GM11168 (cell line): ENCODE results near the gene OPCML.

ENCODE experiments used
- in situ Hi-C: fragments of 300-500 bp; cut with MboI; formaldehyde crosslinking; loops from one replicate; pipeline ENCODE4 v1.12.0; 2022; ENCODE audit warnings: low sequenced_read_pairs; ENCODE audit not compliant: unreplicated experiment

The OPCML gene

DNA sequence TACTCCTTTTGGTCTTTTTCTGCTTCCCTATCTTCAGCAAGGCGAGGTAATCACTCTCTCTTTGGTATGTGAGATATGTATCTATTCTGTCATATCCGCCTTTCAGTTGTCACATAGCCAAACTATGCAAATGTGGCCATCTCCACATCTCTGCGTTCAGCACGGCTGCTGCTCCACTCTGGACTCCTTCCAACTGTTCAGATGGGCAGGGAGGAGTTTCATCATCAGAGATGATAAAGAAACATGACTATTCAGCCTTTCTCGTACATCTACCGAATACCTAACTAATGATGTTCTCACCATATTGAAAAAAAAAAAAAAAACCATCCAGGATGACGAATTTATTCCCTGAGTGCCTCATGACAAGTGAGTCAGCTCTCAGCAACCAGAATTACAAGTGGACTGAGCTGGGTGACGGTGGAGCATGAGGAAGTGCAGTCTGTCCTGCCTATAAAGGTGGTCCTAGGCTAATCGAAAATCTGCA, 899.6 kb downstream of the OPCML start:
- in situ Hi-C loops, result no loop called here

DNA sequence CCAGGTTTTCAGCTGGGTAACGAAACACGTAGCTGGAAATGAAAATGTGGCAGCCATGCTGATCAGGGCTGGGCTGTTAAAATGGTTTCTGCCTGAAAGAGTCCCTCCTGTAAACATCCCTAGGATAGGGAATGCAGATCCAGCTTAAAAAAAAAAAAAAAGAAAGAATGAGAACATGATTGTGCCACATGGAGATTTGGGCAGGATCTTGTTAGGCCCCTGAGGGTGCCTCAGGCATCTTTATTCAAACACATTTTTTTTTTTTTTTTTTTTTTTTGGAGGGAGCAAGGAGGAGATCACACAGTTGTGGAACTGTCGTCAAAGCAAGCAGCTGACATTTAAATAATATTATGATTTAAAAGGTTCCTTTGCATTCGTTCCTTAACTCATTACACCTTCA, 900.3 kb downstream of the OPCML start:
- in situ Hi-C loops, result no loop called here

DNA sequence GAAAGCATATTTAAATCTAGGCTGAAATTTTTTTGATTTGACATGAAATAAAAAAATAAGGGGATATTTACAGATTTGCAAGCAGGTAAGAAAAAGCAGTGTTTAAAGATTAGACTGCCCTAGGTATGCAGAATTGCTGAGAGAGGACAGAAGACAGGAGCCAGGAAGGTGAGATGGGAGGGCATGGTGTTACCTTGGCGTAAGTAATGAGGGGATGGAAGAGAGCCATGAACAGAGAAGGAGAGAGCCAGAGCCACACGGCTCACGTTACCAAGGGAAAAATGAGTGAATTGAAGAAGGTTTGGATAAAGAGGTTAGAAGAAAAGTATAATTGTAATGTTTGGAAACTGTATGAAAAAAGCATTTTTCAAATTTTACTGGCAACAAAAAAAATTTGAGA, 904.3 kb downstream of the OPCML start:
- in situ Hi-C loops, result no loop called here

DNA sequence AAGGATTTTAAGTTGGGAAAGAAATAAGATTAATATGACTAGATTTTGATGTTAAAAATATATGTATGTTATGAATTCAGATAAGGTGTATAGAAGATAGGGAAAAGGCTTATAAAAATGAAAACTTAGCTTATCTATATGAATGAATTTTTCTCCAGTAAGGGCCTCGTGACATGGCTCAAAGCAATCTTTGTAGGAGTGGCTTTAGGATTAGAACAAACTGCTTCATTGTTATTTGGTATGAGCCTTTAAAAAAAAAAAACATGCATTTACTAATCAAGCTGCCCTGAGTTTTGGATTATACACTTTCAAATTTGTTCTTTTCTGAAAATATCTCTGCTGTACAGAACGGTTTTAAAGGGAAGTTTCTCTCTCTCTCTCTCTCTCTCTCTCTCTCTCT, 905.9 kb downstream of the OPCML start:
- in situ Hi-C loops, result no loop called here

DNA sequence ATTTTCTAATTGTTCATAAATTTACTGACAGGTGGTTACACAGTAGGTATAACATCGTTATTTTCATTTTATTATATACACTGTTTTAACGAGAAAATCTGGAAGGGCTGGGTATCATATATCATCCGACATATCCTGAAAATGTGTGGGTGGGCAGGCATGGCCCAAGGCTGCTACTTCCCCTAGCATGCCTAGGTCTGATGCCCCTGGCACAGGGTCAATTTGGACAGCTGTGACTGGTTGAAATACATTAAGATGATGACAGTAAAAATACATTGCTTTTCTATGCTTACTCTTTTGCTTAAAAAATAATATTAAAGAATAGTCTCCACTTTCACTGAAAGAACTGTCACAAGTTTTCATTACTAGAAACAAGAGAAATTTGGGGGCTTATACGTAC, 908.8 kb downstream of the OPCML start:
- in situ Hi-C loops, result no loop called here

DNA sequence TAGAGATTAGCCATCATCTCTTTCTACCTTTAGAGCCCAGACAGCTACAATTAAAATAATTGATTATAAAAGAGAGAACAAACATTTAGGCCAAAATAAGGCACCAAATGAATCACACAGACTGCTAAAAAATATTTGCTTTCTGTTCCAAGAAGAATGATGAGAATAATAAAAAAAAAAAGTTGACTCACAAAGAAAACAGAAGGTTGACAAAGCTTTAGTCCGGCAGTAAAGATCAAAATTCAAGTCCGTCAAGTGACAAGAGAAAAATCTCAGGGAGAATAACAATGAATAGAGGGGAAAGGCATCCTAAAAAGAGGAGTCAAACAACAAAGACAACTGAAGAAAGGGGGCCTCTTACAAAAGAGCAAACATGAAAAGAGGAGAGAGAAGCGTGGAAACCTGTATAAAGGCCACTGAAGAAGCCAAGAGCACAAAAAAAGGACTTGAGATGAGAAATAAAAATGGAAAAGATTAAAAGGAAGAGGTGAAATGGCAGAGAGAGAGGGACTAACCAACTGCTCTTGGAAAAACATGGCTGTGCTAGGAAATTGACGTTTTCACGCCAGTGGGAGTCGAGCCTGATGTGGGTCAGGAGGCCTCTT, 910.2 kb downstream of the OPCML start:
- in situ Hi-C loops, result no loop called here

DNA sequence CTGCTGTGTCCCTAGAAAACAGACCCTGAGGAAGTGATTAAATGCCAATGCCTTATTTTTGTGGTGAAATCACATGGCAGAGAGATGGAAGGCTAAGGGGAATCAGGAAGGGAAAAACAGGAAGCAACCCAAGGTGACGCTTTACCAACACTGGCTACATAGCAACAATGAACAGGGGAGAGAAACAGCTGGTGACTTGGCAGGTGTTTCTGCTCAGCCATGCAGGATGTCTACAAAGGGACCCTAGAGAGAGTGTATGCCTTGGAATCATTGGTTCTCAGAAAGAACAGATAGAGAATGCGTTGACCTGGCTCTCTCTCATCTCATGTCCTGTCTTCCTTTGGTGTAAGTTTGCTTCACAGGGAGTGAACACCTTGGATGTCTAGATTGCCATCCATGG, 911.9 kb downstream of the OPCML start:
- in situ Hi-C loops, result no loop called here

DNA sequence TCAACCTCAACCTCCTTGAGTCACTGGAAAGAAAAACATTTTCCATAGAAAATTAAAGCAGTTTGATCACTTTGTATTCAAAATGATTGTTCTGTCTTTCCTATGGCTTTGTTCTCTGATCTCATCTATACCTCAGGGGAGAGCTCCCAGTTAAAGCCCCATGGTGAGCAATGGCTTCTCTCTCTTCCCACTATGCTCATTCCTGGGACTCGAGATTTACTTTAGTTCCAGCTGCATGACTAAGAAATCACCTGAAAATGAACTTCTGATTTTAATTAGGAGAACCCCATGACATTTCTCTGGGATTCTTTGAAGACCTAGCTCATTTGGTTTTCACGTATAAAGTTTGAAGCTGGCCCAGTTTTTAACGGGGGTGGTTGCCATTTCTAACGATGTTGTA, 921.5 kb downstream of the OPCML start:
- in situ Hi-C loops, result no loop called here

DNA sequence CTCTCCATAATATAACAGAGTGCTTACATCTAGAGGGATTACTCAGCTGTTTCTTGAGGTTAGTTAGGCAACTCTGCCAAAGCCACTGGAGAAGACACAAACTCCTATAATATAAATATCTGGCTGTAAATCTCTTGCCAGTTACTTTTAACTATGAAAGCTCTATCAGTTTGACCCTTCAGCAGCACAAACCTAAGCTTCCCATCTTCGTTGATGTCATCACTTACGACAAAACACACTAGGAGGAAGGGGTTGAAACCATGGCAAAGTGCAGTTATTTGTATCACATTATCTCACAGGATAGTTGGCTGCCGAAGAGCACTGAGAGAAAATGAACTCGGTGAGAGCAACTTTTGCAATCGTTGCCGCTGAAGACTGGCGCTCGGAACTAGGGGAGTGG, 922.1 kb downstream of the OPCML start:
- in situ Hi-C loops, result no loop called here

DNA sequence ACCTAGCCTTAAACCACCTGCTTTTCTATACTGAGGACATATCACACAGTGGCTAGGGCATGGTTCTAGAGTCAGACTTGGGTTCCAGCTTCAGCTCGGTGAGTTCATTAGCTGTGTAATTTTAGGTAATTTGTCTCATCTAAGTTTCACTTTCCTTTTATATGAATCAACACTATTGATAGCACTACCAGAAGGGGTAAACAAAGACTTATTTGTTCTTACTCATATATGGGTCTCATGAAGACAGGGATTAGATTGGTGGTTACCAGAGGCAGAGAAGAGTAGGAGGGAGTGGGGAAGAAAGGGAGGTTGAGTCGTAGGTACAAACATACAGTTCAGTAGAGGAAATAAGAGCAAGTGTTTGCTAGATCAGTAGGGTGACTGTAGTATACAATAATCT, 924.7 kb downstream of the OPCML start:
- in situ Hi-C loops, result no loop called here

DNA sequence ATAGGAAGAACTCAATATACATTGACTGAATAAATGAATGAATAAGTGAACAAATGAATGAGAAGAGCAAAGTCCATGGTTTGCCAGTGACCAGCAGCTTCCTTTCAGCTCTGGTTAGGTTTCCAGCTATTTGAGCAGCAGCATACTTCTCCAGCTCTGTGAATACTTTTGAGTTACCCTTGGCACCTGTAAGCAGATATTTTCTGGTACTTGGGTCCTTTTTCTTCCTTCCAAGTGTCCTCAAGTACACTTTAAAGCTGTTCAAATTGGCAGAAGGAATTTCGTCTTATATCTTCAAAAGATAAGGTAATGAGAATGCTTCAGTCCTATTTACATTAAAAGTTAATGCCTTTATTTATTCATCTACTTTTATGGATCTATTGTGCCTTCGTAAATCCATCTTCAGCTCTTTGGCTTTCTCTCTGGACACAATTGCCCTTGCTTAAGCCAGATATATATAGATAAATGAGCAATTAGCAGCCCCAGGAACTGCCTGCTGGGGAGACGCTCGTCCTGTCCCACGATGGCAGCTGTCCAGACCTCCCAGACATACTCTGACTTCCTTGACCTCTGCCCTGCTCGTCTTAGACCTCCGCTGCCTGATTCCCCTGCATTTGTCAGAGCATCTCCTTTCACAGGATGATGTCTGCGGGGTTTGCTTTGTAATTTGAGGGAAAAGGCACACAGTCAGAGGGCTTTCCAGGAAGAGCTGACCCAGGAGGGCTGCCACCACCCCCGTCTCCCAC, 926.3 kb downstream of the OPCML start:
- in situ Hi-C loops, result no loop called here

DNA sequence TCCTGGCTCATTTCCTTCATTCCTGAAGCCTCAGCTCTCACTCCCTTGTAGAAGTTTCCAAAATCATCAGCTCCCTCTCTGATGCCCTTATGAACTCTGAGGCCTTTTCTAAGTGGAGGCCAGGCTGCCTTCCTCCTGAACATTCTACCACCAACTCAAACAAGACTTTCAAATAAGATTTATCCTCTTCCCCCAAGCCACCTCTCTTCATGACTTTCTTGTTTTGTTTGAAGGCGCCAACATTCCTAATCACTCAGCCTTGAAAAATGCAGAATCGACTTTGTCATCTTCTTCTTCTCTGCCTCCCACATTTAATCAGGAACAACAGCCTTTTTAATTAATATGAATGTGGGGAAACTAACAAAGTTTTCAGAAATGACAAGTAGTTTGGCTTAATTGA, 927.9 kb downstream of the OPCML start:
- in situ Hi-C loops, result no loop called here

DNA sequence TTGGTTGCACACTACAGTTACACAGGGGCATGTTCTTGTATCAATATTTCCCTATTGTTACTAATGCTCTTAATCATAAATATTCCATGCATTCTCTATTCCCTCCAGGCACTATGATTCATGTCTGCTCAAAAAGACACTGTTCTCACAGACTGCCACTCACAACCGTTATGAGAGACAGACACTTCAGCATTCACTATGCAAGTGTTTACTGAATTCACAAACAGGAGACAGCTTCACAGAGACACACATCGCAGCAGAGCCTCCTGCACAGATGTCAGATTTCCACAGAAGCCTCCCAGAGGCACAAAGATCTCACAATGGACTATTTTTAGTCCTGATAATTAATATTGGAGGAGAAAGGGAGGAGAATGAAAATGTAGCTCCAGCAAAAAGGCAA, 930.4 kb downstream of the OPCML start:
- in situ Hi-C loops, result no loop called here

DNA sequence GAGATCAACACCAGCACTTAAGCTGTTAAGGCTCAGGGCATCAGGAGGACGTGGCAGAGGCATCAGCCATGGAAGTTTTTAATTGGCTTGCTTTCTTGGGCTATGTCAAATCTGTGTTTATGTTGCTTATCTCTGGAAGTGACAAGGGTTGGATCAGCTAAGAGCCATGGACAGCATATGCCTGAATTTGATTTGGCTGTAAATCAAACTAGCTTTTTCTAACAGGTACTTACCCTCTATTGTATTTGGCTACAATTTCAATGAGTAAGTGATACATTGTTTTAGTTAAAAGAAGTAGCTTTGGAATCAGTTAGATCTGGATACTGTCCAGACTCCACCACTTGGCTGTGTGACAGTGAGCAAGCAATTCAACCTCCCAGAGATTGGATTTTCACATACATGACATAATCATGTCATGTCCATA, 936.6 kb downstream of the OPCML start:
- in situ Hi-C loops, result no loop called here

DNA sequence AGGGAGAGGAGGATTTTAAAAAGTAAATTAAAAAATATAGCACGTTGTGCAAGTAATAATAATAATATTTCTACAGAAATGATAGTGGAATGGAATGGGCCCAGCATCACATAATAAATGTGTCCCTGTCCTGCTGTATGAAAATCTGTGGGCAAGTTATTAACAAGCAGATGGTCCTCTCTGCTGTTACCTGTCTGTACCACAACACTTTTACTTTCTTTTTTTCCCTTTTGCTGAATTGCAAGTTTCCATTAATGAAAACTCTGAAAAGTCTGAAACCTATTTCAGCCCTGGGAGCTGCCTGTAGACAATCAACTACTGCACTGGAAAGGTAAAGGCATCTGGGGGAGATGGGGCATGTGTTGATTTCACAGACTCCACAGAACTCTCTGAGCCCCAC, 937.1 kb downstream of the OPCML start:
- in situ Hi-C loops, result no loop called here

DNA sequence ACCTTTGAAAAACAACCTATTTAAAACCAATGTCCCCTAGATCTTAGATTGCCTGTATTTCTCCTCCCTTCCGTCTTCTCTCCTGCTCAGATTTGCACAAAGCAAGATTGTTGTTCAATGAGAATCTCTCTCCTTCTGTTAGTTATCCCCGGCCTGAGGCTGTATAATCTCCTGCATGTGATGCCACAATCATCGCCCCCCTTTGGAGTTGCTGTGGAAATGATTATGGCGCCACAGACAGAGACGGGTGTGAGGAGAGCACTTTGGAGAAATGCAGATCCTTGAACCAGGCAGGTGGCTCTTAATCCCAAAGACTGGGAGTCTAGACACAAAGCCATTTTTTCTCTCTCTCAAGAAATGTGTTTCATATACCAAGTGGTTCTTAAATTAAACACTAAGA, 941.3 kb downstream of the OPCML start:
- in situ Hi-C loops, result no loop called here

DNA sequence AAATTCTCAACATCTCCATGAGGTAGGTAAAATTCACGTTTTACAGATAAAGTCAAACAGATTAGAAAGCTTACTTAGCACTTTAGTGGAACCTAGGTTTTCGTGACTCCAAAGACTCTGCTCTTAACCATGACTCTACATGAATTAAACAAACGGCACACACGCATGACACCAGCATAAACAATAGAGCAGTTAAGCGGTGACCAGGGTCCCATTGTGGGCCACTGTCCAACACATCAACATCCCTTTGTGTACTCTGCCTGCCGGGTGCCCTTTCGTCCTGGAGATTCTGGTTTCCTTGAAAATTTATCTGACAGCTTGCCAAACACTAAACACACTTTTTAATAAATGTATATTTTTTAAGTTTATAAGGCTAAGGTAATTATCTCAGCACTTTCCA, 941.7 kb downstream of the OPCML start:
- in situ Hi-C loops, result no loop called here

DNA sequence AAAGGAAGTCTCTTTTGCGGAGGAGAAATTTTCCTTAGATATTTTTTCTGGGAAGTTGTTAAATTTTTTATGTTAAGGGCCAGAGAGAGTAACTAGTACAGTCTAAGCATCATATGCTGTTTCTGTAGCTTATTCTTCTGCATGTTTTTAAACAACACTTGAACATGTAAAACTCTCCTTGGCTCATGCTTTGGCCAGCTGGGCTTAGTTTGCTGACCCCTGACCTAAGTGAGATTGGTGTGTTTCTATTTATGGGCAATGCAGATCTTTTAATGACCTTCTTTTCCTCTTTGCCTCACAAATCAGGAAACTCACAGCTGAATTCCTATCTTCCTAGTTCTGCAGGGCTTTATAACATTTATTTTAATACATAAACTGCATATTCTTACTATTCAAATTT, 942.5 kb downstream of the OPCML start:
- in situ Hi-C loops, result no loop called here

DNA sequence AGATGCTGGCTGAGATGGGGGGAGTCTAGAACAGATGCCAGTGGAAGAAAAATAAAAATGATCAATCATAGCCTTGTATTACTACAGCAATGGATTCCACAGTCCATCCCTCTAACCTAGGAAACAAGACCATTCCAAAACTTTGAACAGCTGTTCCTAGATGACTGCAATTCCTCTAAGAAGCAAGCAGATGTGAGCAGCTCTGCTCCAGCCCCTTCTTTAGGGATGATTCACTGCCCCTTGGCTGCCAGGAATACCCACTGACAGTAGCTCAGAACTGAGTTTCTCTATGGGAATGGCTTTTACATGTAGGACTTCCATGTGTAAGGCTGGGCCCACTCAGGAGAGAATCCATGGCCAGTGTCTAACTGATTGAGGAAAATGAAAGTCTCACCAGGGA, 943.9 kb downstream of the OPCML start:
- in situ Hi-C loops, result no loop called here

DNA sequence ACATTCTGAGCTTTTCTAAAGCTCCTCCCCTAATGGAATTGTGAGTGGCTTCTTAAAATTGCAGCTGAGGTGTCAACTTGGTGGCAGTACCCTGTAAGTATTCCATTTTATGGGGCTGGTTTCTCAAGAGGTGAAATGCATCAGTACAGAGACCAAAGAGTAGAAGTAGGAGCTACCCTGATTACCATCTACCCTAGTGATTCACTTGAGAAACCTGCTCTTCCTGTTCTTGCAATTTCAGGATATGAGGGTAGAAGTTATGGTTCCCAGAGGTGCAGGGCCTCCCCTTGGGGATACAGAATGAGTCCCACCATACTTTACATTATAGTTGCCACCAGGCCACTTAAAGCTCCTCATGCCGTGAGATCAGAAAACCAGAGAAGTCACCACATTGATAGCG, 944.6 kb downstream of the OPCML start:
- in situ Hi-C loops, result no loop called here

DNA sequence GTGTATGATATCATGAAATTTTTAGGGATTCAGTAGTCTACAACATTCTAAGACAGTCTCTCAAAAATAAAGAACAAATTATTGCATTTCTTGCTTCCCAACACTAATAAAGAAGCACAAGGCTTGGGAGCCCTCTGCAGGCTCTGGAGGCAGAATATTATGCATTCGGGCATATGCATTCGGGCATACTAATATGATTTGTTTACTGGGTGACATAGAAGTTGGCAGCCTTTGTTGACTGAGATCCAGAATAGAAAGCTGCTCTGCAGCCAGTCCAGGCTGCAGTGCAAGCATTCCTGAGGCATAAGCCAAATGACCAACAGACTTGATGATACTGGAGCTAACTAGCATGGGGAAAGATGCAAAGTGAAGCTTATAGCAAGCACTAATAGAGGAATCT, 945.5 kb downstream of the OPCML start:
- in situ Hi-C loops, result no loop called here

DNA sequence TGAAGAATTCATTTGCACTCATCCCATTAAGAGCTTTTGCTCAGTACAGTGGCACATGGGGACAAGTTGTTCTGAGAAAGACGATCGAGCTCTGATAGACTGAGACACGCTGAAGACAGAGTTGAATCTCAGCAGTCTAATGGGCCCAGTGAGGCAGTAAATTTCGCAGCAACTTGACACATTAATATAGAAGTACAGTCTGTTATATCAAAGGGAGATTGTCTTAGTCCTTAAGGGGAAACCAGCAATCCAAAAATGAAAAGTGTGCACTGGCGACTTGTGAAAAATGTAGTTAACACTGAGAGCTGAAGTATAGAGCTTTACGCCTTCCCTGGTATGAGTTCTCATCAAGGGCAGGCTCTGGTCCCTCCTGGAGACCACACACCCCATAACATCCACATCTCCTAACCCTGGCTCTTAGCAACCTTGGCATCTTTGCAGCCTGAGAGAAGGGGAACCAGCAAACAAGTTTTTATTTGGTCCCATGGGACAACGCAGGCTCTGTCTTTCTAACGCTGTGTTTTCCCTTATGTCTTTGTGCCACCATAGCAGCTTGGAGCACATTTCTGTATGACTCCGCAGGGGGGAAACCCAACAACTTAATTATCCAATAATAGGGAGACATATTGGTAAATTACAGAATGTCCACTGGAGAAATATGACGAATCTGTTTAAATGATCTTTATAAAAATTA, 952.5 kb downstream of the OPCML start:
- in situ Hi-C loops, result no loop called here
